SK-N-SH (cell line): ENCODE data around the gene RAD51B. TPM values are rescaled to one million over a fixed set of nuclear protein-coding genes. Genes with fewer than 3 reads are reported as not detected.
A peak's percentile ranks its signal among the peaks of the same experiment; 100 is the strongest.

Source experiments
- CTCF ChIA-PET: fragments of 300-600, 350-600 bp; formaldehyde crosslinking; extraction: SDS; loops from one replicate; lab custom pipeline; 2021; lab: Yijun Ruan, JAX
- POLR2A ChIA-PET: fragments of 350-600 bp; sonication (Branson Sonifier 250); formaldehyde crosslinking; extraction: SDS; loops from one replicate; lab custom pipeline; 2020; ENCODE audit warnings: antibody characterized with exemption, inconsistent platforms; lab: Yijun Ruan, JAX
- DNase-seq: peaks from one replicate; pipeline ENCODE4 v3.0.0; 2012
- H2AFZ ChIP-seq: fragments of 200-600 bp; sonication (generic); 2 replicates; pipeline ENCODE4 v1.8.1; 2016; ENCODE audit warnings: antibody characterized with exemption, mild to moderate bottlenecking, low read depth
- H3F3A ChIP-seq: fragments of 200-600 bp; sonication (generic); replicated peaks from 2 replicates; pipeline ENCODE3; 2016; ENCODE audit warnings: antibody characterized with exemption, mild to moderate bottlenecking; ENCODE audit not compliant: insufficient read depth
- H3K27ac ChIP-seq, 2 experiments: fragments of 200-500 bp in 1 of 2; fragments of 200-600 bp in 1 of 2; sonication (Bioruptor generic) in 1 of 2; sonication (generic), shearing (Covaris generic) in 1 of 2; 2 replicates each; pipeline versions ENCODE4 v1.5.1 to v1.6.1; 2014 to 2016; ENCODE audit warnings: low read depth in 2 of 2, inconsistent platforms in 1 of 2, low read length in 1 of 2, mild to moderate bottlenecking in 1 of 2, mixed read lengths in 1 of 2
- H3K27me3 ChIP-seq: fragments of 200-600 bp; sonication (generic), shearing (Covaris generic); 2 replicates; pipeline ENCODE4 v1.6.1; 2016; ENCODE audit warnings: mixed run types; ENCODE audit not compliant: insufficient read depth
- H3K36me3 ChIP-seq, 2 experiments: fragments of 200-500 bp in 1 of 2; fragments of 200-600 bp in 1 of 2; sonication (Bioruptor generic) in 1 of 2; sonication (generic) in 1 of 2; replicated peaks in 1 of 2; 2 replicates each; pipeline versions ENCODE3 to v1.5.1; 2014 to 2016; ENCODE audit warnings: low read length in 1 of 2, mild to moderate bottlenecking in 1 of 2; ENCODE audit not compliant: insufficient read depth in 2 of 2, control insufficient read depth in 1 of 2
- H3K4me1 ChIP-seq, 2 experiments: fragments of 200-500 bp in 1 of 2; fragments of 200-600 bp in 1 of 2; sonication (Bioruptor generic) in 1 of 2; sonication (generic), shearing (Covaris generic) in 1 of 2; 2 replicates each; pipeline versions ENCODE4 v1.5.1 to v1.6.1; 2014 to 2016; ENCODE audit warnings: low read depth in 1 of 2, low read length in 1 of 2, mixed run types in 1 of 2; ENCODE audit not compliant: insufficient read depth in 2 of 2, control insufficient read depth in 1 of 2
- H3K4me2 ChIP-seq: fragments of 200-600 bp; sonication (generic), shearing (Covaris generic); 2 replicates; pipeline ENCODE4 v1.6.1; 2017; ENCODE audit warnings: mixed run types
- H3K4me3 ChIP-seq, 2 experiments: fragments of 200-500 bp in 1 of 2; fragments of 200-600 bp in 1 of 2; sonication (Bioruptor generic) in 1 of 2; sonication (generic), shearing (Covaris generic) in 1 of 2; 2 replicates each; pipeline versions ENCODE4 v1.5.1 to v1.8.1; 2014 to 2016; ENCODE audit warnings: low read depth in 2 of 2, inconsistent platforms in 1 of 2, low read length in 1 of 2, mild to moderate bottlenecking in 1 of 2, mixed read lengths in 1 of 2, moderate library complexity in 1 of 2
- H3K79me2 ChIP-seq: fragments of 200-600 bp; sonication (generic); 2 replicates; pipeline ENCODE4 v1.8.1; 2017; ENCODE audit warnings: mild to moderate bottlenecking; ENCODE audit not compliant: insufficient read depth
- H3K9ac ChIP-seq: fragments of 200-600 bp; sonication (generic); 2 replicates; pipeline ENCODE4 v1.6.1; 2017; ENCODE audit warnings: mixed run types
- H3K9me2 ChIP-seq: fragments of 200-600 bp; sonication (generic); 2 replicates; pipeline ENCODE4 v1.6.1; 2017; ENCODE audit warnings: mixed run types
- H3K9me3 ChIP-seq: fragments of 200-600 bp; sonication (generic); 2 replicates; pipeline ENCODE4 v1.6.1; 2017; ENCODE audit warnings: mixed run types, mild to moderate bottlenecking, moderate library complexity
- H4K20me1 ChIP-seq: fragments of 200-600 bp; sonication (generic); 2 replicates; pipeline ENCODE4 v1.6.1; 2017; ENCODE audit warnings: mild to moderate bottlenecking, mixed run types; ENCODE audit not compliant: insufficient read depth
- CHD2 ChIP-seq: fragments of 150-350 bp; IDR thresholded peaks from 2 replicates; pipeline ENCODE4 v1.6.1; 2018; ENCODE audit warnings: low read length; ENCODE audit not compliant: partially characterized antibody
- FOSL2 ChIP-seq: IDR thresholded peaks from 2 replicates; pipeline ENCODE4 v1.4.0; 2012; ENCODE audit warnings: low read depth, mild to moderate bottlenecking, moderate library complexity, borderline replicate concordance
- FOXJ3 ChIP-seq: sonication (generic); formaldehyde crosslinking; IDR thresholded peaks from 2 replicates; pipeline ENCODE4 v1.5.1; 2020; ENCODE audit warnings: mild to moderate bottlenecking, missing genetic modification reagents
- JUND ChIP-seq: IDR thresholded peaks from 2 replicates; pipeline ENCODE4 v1.4.0; 2012
- NFIC ChIP-seq: IDR thresholded peaks from 2 replicates; pipeline ENCODE4 v1.4.0; 2012; ENCODE audit warnings: borderline replicate concordance
- RCOR1 ChIP-seq: fragments of 150-350 bp; IDR thresholded peaks from 2 replicates; pipeline ENCODE4 v1.6.1; 2017; ENCODE audit warnings: antibody characterized with exemption, low read length
- RFX5 ChIP-seq: IDR thresholded peaks from 2 replicates; pipeline ENCODE4 v1.6.1; 2012; ENCODE audit warnings: mild to moderate bottlenecking, improper control_type of control experiment, low read length
- TAF1 ChIP-seq: IDR thresholded peaks from 2 replicates; pipeline ENCODE4 v1.6.1; 2012; ENCODE audit warnings: low read depth, mild to moderate bottlenecking, low read length, moderate library complexity, borderline replicate concordance
- TCF12 ChIP-seq: IDR thresholded peaks from 2 replicates; pipeline ENCODE4 v1.4.0; 2012
- TEAD4 ChIP-seq: IDR thresholded peaks from 2 replicates; pipeline ENCODE4 v1.4.0; 2012; ENCODE audit warnings: mild to moderate bottlenecking, borderline replicate concordance; ENCODE audit not compliant: insufficient read depth
- YY1 ChIP-seq: IDR thresholded peaks from 2 replicates; pipeline ENCODE4 v1.4.0; 2012; ENCODE audit warnings: low read depth, mild to moderate bottlenecking
- WGBS: methylation state at CpG from one replicate; pipeline ENCODE4 v1.1.6; 2017; ENCODE audit warnings: low lambda C conversion rate; 5-methylcytosine and 5-hydroxymethylcytosine counted together
- polyA plus RNA-seq, 3 experiments: library from polyadenylated mRNA; depleted of rRNA; stranded (reverse); fragments of >200 nt; gene quantifications; 2 replicates each; pipeline ENCODE4 v1.2.3, GENCODE V29; 2012
- TF ChIP-seq, protein P1 (sequence below): fragments of 200-600 bp; sonication (generic); IDR thresholded peaks from 2 replicates; pipeline ENCODE4 v1.6.1; 2017; ENCODE audit warnings: antibody characterized with exemption, mild to moderate bottlenecking, moderate library complexity
- TF ChIP-seq, protein P2 (sequence below): IDR thresholded peaks from 2 replicates; pipeline ENCODE4 v1.6.1; 2012; ENCODE audit warnings: mild to moderate bottlenecking, low read depth, low read length, moderate library complexity

Gene RAD51B
- polyA plus RNA-seq, 1 of the 3 experiments (the other 2 are of a cell fraction): 6.0 TPM

DNA sequence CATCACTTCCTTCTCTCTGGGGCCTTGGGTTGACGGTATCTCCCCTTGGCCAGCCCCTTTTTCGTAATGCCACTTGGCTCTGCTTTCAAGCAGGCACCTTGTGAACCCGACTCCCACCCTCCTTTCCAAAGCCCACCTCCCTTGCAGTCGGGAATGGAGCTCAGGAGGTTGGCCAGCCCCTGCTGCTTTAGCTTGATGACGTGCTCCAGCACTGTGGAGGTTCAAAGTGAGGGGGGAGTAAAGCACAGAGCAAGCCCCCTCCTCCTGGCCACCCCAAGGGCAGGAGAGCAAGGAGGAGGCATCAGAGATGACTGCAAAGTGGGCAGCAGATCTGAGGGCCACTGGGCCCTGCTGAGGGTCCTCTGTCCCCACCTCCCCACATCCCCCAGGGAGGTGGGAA is 869.9 kb downstream of the RAD51B start:
- CTCF ChIA-PET: interaction anchor here (0.9 to 1.5 kb wide), 4 partner anchors 47 to 155 kb away, joined by 3 to 9 read pairs (median 4); no protein-coding TSS in a partner anchor
- no peaks in the 10 kb centered on the region for H3K36me3 ChIP-seq
- no peaks in the 10 kb centered on the region for H4K20me1 ChIP-seq
- no peaks in the 10 kb centered on the region for H3K9me3 ChIP-seq
- POLR2A ChIA-PET: no interaction called here
- H3F3A ChIP-seq: peaks cover 14% of the 10 kb centered on the region
- no peaks in the 10 kb centered on the region for H3K9me2 ChIP-seq
- peaks cover 30 to 44% of the 10 kb centered on the region in 2 experiments; a peak in 3 of 4 replicates for H3K4me1 ChIP-seq
- no peak overlapping the region for H3K4me3 ChIP-seq
- no peak overlapping the region for H3K4me2 ChIP-seq
- peak overlapping the region in 1 of 2 experiments; percentile 61; a peak in 2 of 4 replicates for H3K27ac ChIP-seq
- no peak overlapping the region for H2AFZ ChIP-seq
- no peak overlapping the region for H3K9ac ChIP-seq
- H3K79me2 ChIP-seq: no peaks in the 10 kb centered on the region
- WGBS: 81% methylated on average over 5 of the region's 5 CpGs
- no peak for DNase-seq
- TF ChIP-seq YY1 (no peak), RCOR1 (no peak), TAF1 (no peak)
- no peaks in the 10 kb centered on the region for H3K27me3 ChIP-seq

GRCh38 chr14:68690089-68690958 is 870.7 kb downstream of the RAD51B start:
- H3K27ac ChIP-seq: no peak overlapping the region
- CTCF ChIA-PET: interaction anchor here (0.8 to 1.5 kb wide), 3 partner anchors 98 to 106 kb away, joined by 3 to 9 read pairs (median 3); no protein-coding TSS in a partner anchor
- DNase-seq: peak; percentile 37

GRCh38 chr14:68691031-68691791 is 871.6 kb downstream of the RAD51B start:
- TF ChIP-seq, protein P1, sequence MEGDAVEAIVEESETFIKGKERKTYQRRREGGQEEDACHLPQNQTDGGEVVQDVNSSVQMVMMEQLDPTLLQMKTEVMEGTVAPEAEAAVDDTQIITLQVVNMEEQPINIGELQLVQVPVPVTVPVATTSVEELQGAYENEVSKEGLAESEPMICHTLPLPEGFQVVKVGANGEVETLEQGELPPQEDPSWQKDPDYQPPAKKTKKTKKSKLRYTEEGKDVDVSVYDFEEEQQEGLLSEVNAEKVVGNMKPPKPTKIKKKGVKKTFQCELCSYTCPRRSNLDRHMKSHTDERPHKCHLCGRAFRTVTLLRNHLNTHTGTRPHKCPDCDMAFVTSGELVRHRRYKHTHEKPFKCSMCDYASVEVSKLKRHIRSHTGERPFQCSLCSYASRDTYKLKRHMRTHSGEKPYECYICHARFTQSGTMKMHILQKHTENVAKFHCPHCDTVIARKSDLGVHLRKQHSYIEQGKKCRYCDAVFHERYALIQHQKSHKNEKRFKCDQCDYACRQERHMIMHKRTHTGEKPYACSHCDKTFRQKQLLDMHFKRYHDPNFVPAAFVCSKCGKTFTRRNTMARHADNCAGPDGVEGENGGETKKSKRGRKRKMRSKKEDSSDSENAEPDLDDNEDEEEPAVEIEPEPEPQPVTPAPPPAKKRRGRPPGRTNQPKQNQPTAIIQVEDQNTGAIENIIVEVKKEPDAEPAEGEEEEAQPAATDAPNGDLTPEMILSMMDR: no peak
- TF ChIP-seq TCF12: no peak
- TF ChIP-seq CHD2: peak; percentile 2
- no peak for TF ChIP-seq TEAD4
- TF ChIP-seq JUND: no peak
- peak; percentile 10; the same call in 1 of the 2 replicates for TF ChIP-seq RFX5
- TF ChIP-seq, protein P2, sequence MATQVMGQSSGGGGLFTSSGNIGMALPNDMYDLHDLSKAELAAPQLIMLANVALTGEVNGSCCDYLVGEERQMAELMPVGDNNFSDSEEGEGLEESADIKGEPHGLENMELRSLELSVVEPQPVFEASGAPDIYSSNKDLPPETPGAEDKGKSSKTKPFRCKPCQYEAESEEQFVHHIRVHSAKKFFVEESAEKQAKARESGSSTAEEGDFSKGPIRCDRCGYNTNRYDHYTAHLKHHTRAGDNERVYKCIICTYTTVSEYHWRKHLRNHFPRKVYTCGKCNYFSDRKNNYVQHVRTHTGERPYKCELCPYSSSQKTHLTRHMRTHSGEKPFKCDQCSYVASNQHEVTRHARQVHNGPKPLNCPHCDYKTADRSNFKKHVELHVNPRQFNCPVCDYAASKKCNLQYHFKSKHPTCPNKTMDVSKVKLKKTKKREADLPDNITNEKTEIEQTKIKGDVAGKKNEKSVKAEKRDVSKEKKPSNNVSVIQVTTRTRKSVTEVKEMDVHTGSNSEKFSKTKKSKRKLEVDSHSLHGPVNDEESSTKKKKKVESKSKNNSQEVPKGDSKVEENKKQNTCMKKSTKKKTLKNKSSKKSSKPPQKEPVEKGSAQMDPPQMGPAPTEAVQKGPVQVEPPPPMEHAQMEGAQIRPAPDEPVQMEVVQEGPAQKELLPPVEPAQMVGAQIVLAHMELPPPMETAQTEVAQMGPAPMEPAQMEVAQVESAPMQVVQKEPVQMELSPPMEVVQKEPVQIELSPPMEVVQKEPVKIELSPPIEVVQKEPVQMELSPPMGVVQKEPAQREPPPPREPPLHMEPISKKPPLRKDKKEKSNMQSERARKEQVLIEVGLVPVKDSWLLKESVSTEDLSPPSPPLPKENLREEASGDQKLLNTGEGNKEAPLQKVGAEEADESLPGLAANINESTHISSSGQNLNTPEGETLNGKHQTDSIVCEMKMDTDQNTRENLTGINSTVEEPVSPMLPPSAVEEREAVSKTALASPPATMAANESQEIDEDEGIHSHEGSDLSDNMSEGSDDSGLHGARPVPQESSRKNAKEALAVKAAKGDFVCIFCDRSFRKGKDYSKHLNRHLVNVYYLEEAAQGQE: no peak
- TF ChIP-seq NFIC: no peak
- no peak for TF ChIP-seq FOXJ3
- H3K36me3 ChIP-seq: no peaks in the 10 kb centered on the region
- POLR2A ChIA-PET: no interaction called here

More at GRCh38 chr14:68690089-68690958, 870.7 kb downstream of the RAD51B start:
- Histone ChIP-seq H3K4me3 (no peak overlapping the region), H3K79me2 (no peaks in the 10 kb centered on the region), H3K9ac (no peak overlapping the region), H3K27me3 (no peaks in the 10 kb centered on the region), H4K20me1 (no peaks in the 10 kb centered on the region), H3K4me2 (no peak overlapping the region), H3F3A (peaks cover 20% of the 10 kb centered on the region), H3K4me1 (peaks cover 28 to 42% of the 10 kb centered on the region in 2 experiments; a peak in 3 of 4 replicates), H3K9me2 (no peaks in the 10 kb centered on the region), H2AFZ (no peak overlapping the region), H3K9me3 (no peaks in the 10 kb centered on the region), H3K36me3 (no peaks in the 10 kb centered on the region)
- POLR2A ChIA-PET: no interaction called here
- WGBS: 85% methylated on average over 6 of the region's 13 CpGs
- TF ChIP-seq FOSL2 (no peak), CHD2 (peak; percentile 14)

More at GRCh38 chr14:68691031-68691791, 871.6 kb downstream of the RAD51B start:
- Histone ChIP-seq H2AFZ (no peak overlapping the region), H3K27ac (no peak overlapping the region), H3K27me3 (no peaks in the 10 kb centered on the region), H4K20me1 (no peaks in the 10 kb centered on the region), H3K9me2 (no peaks in the 10 kb centered on the region), H3K9me3 (no peaks in the 10 kb centered on the region), H3K4me1 (peaks cover 27 to 33% of the 10 kb centered on the region in 2 experiments; a peak in 3 of 4 replicates), H3K4me3 (no peak overlapping the region), H3K79me2 (no peaks in the 10 kb centered on the region), H3F3A (peaks cover 25% of the 10 kb centered on the region), H3K9ac (no peak overlapping the region), H3K4me2 (no peak overlapping the region)
- CTCF ChIA-PET: interaction anchor here (1.2 to 1.5 kb wide), 4 partner anchors 29 to 106 kb away, joined by 3 to 5 read pairs (median 4); no protein-coding TSS in a partner anchor
- 85% methylated on average over 24 of the region's 24 CpGs for WGBS
- peak; percentile 82 for DNase-seq
